Astrocyte of the hippocampus (primary cell): ENCODE data around the gene PTCH2.
"Not testable (repeated sequence)": the region's sequence is repeated elsewhere in the genome, so short reads cannot be mapped to it uniquely, and the experiment has no call there.

Experiments used
- DNase-seq: peaks from one replicate; pipeline ENCODE4 v3.0.0; 2011; ENCODE audit warnings: low read depth, low spot score

The PTCH2 gene

DNA sequence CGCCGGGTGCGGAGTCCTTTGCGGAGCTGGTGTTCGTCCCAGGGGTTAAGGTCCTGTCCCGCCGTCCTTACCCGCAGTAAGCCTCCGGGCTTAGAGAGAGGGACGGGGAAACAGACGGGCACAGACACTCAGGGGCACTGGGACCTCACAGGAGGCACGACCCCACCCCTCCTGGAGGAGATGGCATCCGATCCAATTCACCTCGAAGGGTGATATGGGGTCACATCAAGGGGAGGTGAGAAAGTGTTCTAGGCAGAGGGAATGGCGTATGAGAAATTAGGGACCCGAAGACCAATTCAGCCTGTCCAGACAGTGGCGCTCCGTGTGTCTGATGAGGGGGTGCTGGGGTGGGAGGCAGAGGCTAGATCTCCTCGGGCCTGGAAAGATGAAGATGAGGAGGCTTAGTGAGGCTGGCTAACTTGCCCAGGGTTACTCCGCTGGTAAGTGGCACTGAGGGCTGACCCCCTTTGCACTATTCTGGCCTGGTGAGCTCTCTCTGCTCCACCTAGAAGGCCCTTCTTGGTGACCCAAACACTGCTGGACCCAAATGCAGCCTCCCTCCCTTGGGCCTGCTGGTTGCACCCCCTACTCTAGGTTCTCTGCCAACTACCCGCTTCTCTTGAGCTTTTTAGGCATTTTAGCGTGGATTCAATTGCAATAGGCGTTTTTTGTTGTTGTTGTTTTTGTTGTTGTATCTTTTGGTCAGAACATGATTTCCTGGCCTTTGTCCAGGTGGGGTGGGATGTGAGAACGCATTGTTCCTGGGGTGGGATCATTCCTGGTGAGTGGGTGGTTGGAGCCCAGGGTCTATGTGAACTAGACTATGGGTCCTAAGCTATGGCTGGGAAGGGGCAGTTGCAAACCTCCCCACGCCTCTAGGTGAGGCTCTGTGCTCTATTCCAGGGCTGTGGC lies 22.5 kb downstream of the PTCH2 start:
- no peak for DNase-seq

DNA sequence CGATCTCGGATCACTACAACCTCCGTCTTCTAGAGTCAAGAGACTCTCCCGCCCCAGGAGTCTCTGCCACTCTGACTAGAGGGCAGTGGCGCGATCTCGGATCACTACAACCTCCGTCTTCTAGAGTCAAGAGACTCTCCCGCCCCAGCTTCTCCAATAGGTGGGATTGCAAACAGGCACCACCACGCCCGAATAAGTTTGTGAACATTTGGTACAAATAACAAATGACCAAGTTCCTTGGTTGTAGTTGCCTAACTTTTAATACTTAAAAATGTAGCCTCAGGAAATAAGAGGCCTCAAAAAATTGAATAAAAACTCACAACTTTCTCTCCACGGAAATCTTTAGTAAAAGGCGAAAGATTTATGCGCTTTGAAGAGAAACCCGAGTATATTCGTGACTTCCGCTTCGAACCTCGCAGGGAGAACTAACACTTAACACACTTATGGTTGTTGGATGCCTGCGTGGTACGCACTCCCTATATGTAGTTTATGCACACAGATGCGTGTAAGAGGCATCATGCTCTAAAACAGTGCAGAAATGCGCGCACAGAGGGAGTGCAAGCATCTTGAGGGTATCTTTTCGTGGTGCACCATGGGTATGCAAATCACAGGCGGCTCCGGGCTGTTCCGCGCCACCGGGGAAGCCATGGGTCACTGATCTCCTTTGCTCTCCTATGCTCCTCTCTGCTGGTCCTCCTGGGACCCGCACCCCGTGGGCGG lies 23.3 kb downstream of the PTCH2 start:
- peak; percentile 90 for DNase-seq

DNA sequence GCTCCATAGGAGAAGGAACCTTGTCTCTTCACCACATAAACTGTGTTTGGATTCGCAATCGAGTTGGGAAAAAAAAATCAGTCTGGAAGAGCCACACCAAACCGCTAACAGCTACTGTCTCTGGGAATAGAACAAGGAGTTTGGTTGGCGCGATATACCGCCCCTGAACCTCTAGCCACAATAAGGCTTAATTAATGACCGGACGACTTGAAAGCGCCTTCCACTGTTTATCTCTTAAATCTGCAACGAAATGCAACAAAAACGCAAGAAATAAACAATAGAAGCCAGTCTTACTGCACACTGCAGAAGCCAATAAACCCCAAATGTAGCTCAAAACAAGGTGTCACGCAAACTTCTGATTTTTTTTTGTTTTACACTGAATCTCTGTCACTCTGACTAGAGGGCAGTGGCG lies 23.9 kb downstream of the PTCH2 start:
- DNase-seq, result no peak

DNA sequence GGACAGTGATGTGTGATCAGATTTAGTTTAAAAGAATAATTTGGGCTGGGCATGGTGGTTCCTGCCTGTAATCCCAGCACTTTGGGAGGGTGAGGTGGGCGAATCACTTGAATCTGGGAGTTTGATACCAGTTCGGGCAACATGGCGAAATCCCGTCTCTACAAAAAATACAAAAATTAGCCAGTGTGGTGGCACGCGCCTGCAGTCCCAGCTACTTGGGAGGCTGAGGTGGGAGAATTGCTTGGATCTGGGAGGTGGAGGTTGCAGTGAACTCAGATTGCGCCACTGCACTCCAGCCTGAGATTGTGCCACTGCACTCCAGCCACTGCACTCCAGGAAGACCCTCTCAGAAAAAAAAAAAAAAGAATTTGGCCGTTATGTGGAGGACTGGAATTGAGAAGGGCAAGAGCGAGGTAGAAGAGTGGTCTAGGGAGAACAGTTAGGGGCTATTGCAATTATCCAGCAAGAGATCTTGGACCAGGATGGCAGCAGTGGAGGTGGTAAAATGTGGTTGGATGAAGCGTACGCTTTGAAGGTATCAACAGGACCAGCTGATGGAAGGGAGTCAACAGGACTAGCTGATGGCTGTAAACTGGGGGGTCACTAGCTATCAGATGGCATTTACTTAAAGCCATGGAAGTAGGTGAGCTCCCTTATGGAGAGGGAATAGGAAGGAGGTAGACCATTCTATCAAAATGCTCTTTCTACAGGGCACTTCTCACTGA lies 25.1 kb downstream of the PTCH2 start:
- DNase-seq, result no peak

DNA sequence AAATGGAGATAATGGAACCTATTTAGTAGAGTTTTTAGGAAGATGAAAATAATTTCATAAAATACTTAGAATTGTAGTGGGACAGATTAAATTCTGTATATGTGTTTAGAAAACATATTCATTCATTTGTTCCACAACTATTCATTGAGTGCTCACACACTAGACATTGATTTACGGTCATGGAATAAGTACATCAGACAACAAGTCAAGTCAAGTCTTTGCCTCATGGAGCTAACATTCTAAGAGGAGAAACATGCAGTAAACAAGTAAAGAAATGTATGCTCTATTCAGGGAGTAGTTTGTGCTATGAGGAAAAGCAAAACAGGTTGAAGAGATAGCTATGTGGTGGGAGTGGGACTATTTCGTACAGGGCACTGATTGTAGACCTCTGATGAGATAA lies 25.7 kb downstream of the PTCH2 start:
- DNase-seq, result no peak

DNA sequence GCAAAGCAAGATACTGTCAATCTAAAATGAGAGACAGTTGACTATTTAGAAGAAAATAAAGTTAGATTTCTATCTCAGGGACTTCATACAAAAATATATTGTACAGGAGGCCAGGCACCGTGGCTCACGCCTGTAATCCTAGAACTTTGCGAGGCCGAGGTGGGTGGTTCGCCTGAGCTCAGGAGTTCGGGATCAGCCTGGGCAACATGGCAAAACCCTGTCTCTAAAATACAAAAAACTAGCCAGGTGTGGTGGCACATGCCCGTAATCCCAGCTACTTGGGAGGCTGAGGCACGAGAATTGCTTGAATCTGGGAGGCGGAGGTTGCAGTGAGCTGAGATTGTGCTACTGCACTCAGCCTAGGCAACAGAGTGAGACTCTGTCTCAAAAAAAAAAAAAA lies 27.1 kb downstream of the PTCH2 start:
- DNase-seq, result not testable (repeated sequence)

DNA sequence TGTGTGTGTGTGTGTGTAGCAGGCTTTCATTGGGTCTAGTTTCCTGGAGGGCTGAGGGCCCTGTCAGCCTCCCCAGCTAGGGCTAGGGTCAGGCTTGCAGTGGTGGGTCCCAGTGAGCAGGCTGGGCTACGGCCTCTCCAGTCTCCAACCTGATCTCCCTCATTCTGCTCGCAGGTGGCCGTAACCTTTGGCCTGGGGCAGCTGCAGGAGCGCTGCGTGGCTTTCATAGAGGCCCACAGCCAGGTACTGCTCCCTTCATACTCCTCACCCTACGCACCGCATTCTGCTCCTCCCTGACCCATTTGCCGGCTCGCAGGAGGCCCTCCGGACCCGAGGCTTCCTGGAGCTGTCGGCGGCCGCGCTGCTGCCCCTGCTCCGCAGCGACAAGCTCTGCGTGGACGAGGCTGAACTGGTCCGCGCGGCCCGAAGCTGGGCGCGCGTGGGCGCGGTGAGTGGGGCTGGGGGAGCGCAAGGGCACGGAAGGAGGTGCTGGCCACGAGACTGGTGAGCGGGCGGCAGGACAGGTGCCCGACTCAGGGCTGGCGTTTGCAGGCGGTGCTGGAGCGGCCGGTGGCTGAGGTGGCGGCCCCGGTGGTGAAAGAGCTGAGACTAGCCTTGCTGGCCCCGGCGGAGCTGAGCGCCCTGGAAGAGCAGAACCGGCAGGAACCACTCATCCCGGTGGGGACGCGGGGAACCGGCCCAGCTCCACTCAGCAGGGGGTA lies 30.1 kb downstream of the PTCH2 start:
- peak; percentile 56 for DNase-seq

DNA sequence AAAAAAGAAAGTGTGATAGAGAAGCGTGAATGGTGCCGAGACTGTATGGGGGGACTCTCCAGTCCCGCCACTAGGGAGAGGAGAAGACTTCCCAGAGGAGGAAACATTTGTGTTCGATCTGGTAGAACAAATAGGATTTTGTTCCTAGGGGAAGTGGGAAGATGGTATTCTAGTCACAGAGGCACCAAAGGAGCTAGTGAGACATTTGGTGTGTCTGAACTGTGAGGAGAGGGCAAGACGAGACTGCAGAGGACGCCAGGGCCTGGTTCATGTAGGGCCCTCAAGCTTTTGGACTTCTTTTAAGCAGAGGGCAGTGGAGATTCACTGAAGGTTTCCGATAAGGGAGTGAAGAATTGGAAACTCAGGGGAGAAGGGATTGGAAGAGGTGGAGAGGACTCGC lies 31.8 kb downstream of the PTCH2 start:
- no peak for DNase-seq

DNA sequence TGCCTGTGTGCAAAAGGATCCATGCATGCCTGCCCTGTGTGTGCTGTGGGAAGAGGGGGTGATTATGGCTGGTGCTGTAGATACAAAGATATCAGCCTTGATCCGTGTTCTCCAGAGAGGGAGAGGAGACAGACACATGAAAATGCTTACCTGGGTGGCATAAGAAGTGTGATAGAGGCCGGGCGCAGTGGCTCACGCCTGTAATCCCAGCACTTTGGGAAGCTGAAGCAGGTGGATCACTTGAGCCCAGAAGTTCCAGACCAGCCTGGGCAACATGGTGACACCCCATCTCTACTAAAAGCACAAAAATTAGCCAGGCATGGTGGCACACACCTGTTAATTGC lies 32.3 kb downstream of the PTCH2 start:
- DNase-seq, result not testable (repeated sequence)

DNA sequence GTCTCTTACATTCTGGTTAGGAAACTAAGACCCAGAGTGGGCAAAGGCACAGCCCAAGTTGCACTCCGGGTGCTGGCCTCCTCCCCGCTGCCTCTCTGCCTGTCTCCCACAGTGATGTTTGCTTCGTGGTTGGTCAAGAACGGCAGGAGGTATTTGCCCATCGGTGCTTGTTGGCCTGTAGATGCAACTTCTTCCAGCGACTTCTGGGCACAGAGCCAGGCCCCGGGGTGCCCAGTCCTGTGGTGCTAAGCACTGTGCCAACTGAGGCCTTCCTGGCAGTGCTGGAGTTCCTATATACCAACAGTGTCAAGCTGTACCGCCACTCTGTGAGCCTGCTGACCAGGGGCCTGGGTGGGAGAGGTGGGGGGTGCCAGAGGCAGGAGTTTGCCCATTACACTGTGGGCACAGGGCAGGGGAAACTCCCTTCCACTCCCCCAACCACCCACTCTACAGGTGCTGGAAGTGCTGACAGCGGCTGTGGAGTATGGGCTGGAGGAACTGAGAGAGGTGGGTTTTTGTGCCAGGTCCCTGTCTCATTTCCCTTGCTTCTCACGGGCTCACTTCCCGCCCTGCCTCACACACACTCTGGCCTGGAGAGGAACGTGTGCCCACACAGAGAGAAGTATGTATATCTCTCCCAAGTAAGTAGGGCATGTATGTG lies 32.8 kb downstream of the PTCH2 start:
- peak; percentile 81 for DNase-seq

DNA sequence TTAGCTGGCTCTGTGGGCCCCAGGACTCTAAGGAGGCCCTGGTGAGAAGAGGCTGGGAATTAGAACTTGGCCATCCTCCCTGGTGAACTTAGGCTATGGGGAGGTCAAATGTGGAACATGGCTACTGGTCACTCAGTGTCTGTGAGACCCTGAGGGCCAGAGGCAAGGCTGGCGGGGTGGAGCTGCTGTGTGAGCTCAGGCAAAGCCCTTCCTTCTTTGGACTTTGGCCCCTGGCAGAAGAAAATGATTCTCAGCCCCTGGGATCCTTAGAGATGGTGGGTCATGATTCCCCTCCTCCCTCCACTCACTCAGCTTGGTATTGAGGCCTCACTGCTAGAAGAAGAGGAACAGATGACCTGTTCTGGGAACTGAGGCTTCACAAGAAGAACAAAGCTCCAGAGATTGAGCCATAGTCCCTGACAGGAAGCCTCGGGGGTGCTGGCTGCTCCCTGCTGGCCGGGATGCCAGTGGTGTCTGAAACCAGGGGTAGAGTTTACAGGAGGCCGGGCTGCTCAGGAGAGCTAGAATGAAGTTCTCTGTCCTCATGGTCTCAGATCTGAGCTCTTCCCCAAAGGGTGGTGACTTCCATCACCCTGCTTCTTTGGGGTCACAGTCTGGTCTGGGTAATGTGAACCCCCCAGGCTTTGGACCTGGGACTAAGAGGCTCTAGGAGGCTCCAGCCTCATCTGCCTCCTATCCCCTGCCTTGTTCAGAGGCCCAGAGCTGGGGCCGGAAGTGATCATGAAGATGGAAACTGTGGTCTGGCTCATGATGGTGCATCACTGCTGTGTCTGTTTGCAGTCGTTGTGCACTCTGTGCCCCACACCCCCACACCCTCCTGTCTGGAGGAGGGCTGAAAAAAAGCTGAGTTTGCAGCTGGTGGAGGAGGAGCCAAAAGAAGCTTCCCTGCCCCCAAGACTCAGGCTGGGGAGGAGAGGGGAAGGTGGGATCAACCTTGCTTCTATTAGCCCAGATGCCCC lies 33.8 kb downstream of the PTCH2 start:
- peak; percentile 58 for DNase-seq

DNA sequence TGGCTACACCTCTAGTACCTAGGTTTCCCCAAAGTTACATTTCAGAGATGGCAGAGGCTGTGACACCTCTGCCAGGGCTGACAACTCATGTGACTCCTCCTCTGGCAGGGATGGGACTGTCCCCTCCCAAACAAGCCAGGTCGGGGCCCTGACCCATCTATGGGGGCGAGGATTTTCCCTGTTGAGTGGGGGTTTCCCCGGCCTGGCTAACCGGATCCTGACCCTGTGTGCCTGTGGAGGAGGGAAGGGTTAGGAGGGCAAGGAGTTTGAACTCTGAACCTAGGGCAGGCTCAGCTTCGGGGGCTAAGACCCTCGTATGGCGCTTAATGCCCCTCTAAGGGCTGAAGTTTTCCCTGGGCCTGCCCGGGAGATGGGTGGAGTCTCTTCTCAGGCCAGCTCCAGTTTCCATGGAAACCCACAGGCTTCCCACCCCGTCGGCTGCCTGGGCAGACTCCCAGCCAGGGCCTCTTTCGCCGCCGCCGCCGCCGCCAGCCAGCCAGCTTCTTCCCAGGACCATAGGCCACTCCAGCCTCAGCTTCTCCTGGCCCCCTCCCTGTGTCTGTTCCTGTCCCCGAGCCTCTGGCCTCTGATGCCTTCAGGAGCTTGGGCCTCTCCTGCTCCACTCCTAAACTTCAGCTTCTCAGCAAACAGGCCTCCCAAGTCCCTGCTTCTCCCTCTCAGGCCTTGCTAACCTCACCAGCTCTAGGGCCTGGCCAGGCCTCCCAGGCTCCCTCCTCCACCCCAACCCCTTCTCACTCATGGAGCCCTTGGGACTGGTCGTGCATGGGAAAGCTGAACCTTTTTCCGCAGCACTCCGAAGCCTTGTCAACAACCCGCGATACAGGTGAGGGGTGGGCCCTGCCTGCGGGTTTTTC lies 34.8 kb downstream of the PTCH2 start, which contains the start of gene BTBD19:
Gene BTBD19, plus strand, starts transcription at position 461 of the 875 bp plus-strand sequence. Its CDS starts 298 bp downstream, at position 759.
- peak; percentile 97 for DNase-seq

DNA sequence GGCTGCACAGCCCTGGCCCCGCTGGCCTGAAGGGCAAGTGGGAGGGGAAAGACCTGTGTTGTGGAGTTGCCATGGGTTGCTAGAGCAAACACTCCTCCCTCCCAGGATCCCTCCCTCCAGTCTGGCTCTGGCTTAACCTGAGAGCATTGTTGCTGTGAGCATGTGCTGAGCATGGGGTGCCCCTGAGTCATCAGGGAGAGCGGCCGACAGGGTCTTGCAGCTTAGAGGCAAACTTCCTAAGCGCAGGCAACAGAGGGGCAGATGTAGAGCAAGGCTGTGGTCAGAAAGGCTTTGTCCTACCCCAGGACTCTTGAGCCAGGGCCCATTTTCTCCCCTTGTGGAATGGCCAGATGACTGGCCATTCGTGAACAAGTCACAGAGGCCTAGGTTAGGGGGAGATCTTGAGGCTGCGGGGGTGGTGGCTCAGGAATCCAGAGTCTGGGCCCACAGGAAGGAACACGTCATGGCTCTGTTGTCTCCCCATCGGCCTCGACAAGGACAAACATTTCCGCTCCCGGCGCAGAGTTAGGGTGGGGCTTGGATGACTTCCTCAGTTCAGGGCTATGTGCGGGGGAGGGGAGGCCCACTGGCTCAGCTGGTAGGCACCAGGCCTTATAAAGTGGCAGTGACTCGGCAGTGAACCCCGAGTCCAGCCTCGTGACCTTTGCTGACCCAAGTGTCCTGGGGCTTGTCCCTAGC lies 35.5 kb downstream of the PTCH2 start:
- DNase-seq, result peak; percentile 99

DNA sequence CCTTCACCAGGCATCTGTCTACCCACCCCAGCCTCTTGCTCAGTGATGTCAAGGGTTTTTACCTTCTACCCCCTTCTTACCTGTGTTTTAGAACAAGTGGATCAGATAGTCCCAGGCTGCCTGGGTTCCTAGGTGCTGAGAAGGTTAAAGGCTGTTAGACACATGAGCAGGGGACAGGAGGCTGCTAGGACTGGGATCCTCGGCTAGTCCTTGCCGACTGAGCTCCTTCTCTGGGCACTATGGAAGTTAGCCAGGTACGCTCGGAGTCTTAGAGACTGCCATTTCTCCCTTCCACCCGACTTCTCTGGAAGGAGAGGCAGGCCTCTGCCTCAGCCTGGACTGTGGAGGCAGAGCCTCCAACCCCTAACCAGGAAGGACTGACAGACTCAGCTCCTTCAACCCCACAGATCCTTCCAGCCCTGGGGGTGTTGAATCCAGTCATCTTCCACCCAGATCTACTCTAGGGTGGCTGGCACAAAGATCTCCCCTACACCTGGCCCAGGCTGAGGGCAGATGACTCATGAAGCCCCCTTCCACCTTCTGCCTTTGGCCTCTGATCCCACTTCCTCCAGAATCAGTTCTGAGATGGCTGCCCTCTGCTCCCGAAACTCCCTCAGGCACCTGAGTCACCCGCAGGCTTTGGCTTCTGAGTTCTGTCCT lies 36.2 kb downstream of the PTCH2 start, which contains the start of gene DYNLT4:
Gene DYNLT4, minus strand, starts transcription at position 648 of the 660 bp plus-strand sequence. CDS start 683 bp downstream, outside the sequence.
- DNase-seq, result no peak

DNA sequence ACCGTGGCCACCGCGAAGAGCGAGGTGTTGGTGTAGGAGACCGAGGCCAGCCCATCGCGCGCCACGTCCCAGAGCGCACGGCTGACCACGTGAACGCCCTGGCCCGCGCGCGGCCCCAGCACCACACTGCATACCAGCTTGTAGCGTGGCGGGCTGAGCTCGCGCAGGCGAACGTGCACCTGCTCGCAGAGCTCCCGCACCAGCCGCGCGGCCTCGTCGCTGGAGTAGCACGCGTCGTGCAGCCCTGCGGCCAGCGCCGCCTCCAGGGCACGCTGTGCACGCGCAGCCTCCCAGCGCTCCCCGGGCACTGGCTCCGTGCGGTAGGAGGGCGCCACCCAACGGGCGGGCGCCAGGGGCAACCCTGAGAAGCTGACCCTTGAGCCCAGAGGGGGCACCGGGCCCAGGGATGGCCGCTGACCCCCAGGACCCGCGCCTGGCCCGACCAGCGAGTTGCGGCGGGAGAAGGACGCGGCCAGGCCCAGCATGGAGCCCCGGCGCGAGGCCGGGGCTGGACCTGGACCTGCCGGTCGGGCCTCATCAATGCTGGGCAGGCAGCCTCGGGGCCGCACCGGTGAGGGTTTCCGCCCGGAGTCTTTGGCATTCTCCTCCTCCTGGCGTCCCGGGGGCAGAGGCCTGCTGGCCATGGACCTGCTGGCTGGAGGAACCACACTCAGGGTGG lies 36.9 kb downstream of the PTCH2 start:
- no peak for DNase-seq

DNA sequence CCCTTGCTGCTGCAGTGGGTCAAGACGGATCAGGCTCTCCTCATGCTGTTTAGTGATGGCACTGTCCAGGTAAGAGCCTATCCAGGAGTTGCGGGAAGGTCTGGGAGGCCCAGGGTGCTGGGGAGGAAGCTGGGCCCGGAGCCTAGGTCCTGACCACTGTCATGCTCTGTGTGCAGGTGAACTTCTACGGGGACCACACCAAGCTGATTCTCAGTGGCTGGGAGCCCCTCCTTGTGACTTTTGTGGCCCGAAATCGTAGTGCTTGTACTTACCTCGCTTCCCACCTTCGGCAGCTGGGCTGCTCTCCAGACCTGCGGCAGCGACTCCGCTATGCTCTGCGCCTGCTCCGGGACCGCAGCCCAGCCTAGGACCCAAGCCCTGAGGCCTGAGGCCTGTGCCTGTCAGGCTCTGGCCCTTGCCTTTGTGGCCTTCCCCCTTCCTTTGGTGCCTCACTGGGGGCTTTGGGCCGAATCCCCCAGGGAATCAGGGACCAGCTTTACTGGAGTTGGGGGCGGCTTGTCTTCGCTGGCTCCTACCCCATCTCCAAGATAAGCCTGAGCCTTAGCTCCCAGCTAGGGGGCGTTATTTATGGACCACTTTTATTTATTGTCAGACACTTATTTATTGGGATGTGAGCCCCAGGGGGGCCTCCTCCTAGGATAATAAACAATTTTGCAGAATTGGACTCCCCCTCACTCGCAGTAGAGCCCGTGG lies 37.6 kb downstream of the PTCH2 start:
- no peak for DNase-seq
